Measurements from ENCODE around the gene CFHR3.
"Not testable (repeated sequence)": the region's sequence is repeated elsewhere in the genome, so short reads cannot be mapped to it uniquely, and the experiment has no call there.

Gene CFHR3

GRCh38 chr1:196791252-196791651 lies 16.6 kb downstream of the CFHR3 start:
- not testable (repeated sequence) for H3K4me3 ChIP-seq (ENCODE audit: low read length); H3K27ac ChIP-seq (ENCODE audit: low read depth, low read length); H3K4me1 ChIP-seq (ENCODE audit: control insufficient read depth, insufficient read depth, low read length); H3K36me3 ChIP-seq (ENCODE audit: control insufficient read depth, insufficient read depth, low read length); H3K9ac ChIP-seq (ENCODE audit: low read length); H3K27me3 ChIP-seq (ENCODE audit: control insufficient read depth, insufficient read depth, low read length)

GRCh38 chr1:196794103-196794502 lies 19.5 kb downstream of the CFHR3 start:
- not testable (repeated sequence) for H3K4me3 ChIP-seq (ENCODE audit: low read length); H3K9ac ChIP-seq (ENCODE audit: low read length); H3K27me3 ChIP-seq (ENCODE audit: control insufficient read depth, insufficient read depth, low read length); H3K36me3 ChIP-seq (ENCODE audit: control insufficient read depth, insufficient read depth, low read length); H3K27ac ChIP-seq (ENCODE audit: low read depth, low read length); H3K4me1 ChIP-seq (ENCODE audit: control insufficient read depth, insufficient read depth, low read length)

- Histone ChIP-seq H3K4me3 (ENCODE audit: low read length) (no peak overlapping the region), H3K36me3 (ENCODE audit: control insufficient read depth, insufficient read depth, low read length) (no peaks in the 10 kb centered on the region), H3K27ac (ENCODE audit: low read depth, low read length) (no peak overlapping the region), H3K9ac (ENCODE audit: low read length) (no peak overlapping the region), H3K4me1 (ENCODE audit: control insufficient read depth, insufficient read depth, low read length) (no peaks in the 10 kb centered on the region), H3K27me3 (ENCODE audit: control insufficient read depth, insufficient read depth, low read length) (no peaks in the 10 kb centered on the region)
These were observed 23.3 kb downstream of the CFHR3 start for GRCh38 chr1:196797891-196798290.

GRCh38 chr1:196801920-196802319 lies 27.3 kb downstream of the CFHR3 start:
- H3K4me1 ChIP-seq (ENCODE audit: control insufficient read depth, insufficient read depth, low read length); H3K9ac ChIP-seq (ENCODE audit: low read length); H3K27ac ChIP-seq (ENCODE audit: low read depth, low read length): not testable (repeated sequence)

GRCh38 chr1:196808529-196809235 lies 34.0 kb downstream of the CFHR3 start:
- no peaks in the 10 kb centered on the region for H3K27me3 ChIP-seq (ENCODE audit: control insufficient read depth, insufficient read depth, low read length)
- no peaks in the 10 kb centered on the region for H3K36me3 ChIP-seq (ENCODE audit: control insufficient read depth, insufficient read depth, low read length)
- H3K27ac ChIP-seq (ENCODE audit: low read depth, low read length): no peak overlapping the region
- no peaks in the 10 kb centered on the region for H3K4me1 ChIP-seq (ENCODE audit: control insufficient read depth, insufficient read depth, low read length)
- H3K4me3 ChIP-seq (ENCODE audit: low read length): no peak overlapping the region
- no peak overlapping the region for H3K9ac ChIP-seq (ENCODE audit: low read length)

More at GRCh38 chr1:196801920-196802319, 27.3 kb downstream of the CFHR3 start:
- not testable (repeated sequence) for H3K27me3 ChIP-seq (ENCODE audit: control insufficient read depth, insufficient read depth, low read length); H3K36me3 ChIP-seq (ENCODE audit: control insufficient read depth, insufficient read depth, low read length); H3K4me3 ChIP-seq (ENCODE audit: low read length)

GRCh38 chr1:196817442-196817841 lies 42.8 kb downstream of the CFHR3 start:
- not testable (repeated sequence) for H3K4me3 ChIP-seq (ENCODE audit: low read length); H3K9ac ChIP-seq (ENCODE audit: low read length); H3K4me1 ChIP-seq (ENCODE audit: control insufficient read depth, insufficient read depth, low read length); H3K27me3 ChIP-seq (ENCODE audit: control insufficient read depth, insufficient read depth, low read length); H3K36me3 ChIP-seq (ENCODE audit: control insufficient read depth, insufficient read depth, low read length); H3K27ac ChIP-seq (ENCODE audit: low read depth, low read length)

- H3K27me3 ChIP-seq (ENCODE audit: control insufficient read depth, insufficient read depth, low read length); H3K4me1 ChIP-seq (ENCODE audit: control insufficient read depth, insufficient read depth, low read length); H3K4me3 ChIP-seq (ENCODE audit: low read length); H3K9ac ChIP-seq (ENCODE audit: low read length); H3K27ac ChIP-seq (ENCODE audit: low read depth, low read length); H3K36me3 ChIP-seq (ENCODE audit: control insufficient read depth, insufficient read depth, low read length): not testable (repeated sequence)
These were observed 44.9 kb downstream of the CFHR3 start, which contains the start of gene CFHR1 for GRCh38 chr1:196819531-196819930. Gene CFHR1 (plus strand): TSS chr1:196819731. CDS start chr1:196819845, 114 bp downstream.

GRCh38 chr1:196827860-196828259 lies 53.2 kb downstream of the CFHR3 start:
- not testable (repeated sequence) for H3K4me3 ChIP-seq (ENCODE audit: low read length); H3K9ac ChIP-seq (ENCODE audit: low read length); H3K4me1 ChIP-seq (ENCODE audit: control insufficient read depth, insufficient read depth, low read length); H3K27ac ChIP-seq (ENCODE audit: low read depth, low read length); H3K27me3 ChIP-seq (ENCODE audit: control insufficient read depth, insufficient read depth, low read length); H3K36me3 ChIP-seq (ENCODE audit: control insufficient read depth, insufficient read depth, low read length)
